ENCODE data around the gene GTF2A1.
A peak's percentile ranks its signal among the peaks of the same experiment; 100 is the strongest.

Gene GTF2A1

GRCh38 chr14:81221579-81222102 is 882 bp upstream of the GTF2A1 start:
- Mint-ChIP-seq H3K4me1 (ENCODE audit: low read depth in 2 of 2) (peaks cover 13 to 19% of the 10 kb centered on the region in 2 donors), H3K27ac (peak overlapping the region; percentile 98 to 100), H3K27me3 (no peaks in the 10 kb centered on the region), H3K9me3 (peaks cover 0 to 2% of the 10 kb centered on the region in 2 donors), H3K36me3 (ENCODE audit: insufficient read depth) (peaks cover 39% of the 10 kb centered on the region), H3K4me3 (peak overlapping the region; percentile 99)
- ATAC-seq (replicated peaks) = no peak
- no peak for DNase-seq

GRCh38 chr14:81220580-81220829 is 254 bp downstream of the GTF2A1 start:
- H3K9me3 Mint-ChIP-seq = peaks cover 0 to 2% of the 10 kb centered on the region in 2 donors
- peak overlapping the region; percentile 98 to 100 for H3K27ac Mint-ChIP-seq
- H3K4me3 Mint-ChIP-seq = peak overlapping the region; percentile 99
- no peaks in the 10 kb centered on the region for H3K27me3 Mint-ChIP-seq
- peaks cover 50% of the 10 kb centered on the region for H3K36me3 Mint-ChIP-seq (ENCODE audit: insufficient read depth)
- peaks cover 13 to 20% of the 10 kb centered on the region in 2 donors for H3K4me1 Mint-ChIP-seq (ENCODE audit: low read depth in 2 of 2)
- ATAC-seq (replicated peaks) = no peak
- DNase-seq = no peak

- ATAC-seq (replicated peaks) = peak; percentile 9
- Mint-ChIP-seq H3K4me1 (ENCODE audit: low read depth in 2 of 2) (peaks cover 13 to 20% of the 10 kb centered on the region in 2 donors), H3K4me3 (peak overlapping the region; percentile 99), H3K36me3 (ENCODE audit: insufficient read depth) (peaks cover 54% of the 10 kb centered on the region), H3K27me3 (no peaks in the 10 kb centered on the region), H3K9me3 (peaks cover 0 to 2% of the 10 kb centered on the region in 2 donors), H3K27ac (peak overlapping the region; percentile 98 to 100)
- DNase-seq = peak; percentile 34 to 58 (median 41)
Measured at GRCh38 chr14:81219759-81220579, 790 bp downstream of the GTF2A1 start.

- Mint-ChIP-seq H3K4me3 (peak overlapping the region; percentile 99), H3K36me3 (ENCODE audit: insufficient read depth) (peaks cover 60% of the 10 kb centered on the region), H3K9me3 (peaks cover 0 to 2% of the 10 kb centered on the region in 2 donors), H3K4me1 (ENCODE audit: low read depth in 2 of 2) (peaks cover 13 to 20% of the 10 kb centered on the region in 2 donors), H3K27ac (peak overlapping the region; percentile 98 to 100), H3K27me3 (no peaks in the 10 kb centered on the region)
- ATAC-seq (replicated peaks) (peak; percentile 64), DNase-seq (peak; percentile 86 to 93 (median 89))
Measured at GRCh38 chr14:81219210-81219758, 1.5 kb downstream of the GTF2A1 start.

GRCh38 chr14:81211844-81212243 is 8.9 kb downstream of the GTF2A1 start:
- Mint-ChIP-seq H3K4me3 (no peak overlapping the region), H3K27me3 (no peaks in the 10 kb centered on the region), H3K9me3 (no peaks in the 10 kb centered on the region), H3K36me3 (ENCODE audit: insufficient read depth) (peaks cover 52% of the 10 kb centered on the region), H3K27ac (peak overlapping the region; percentile 21 to 78), H3K4me1 (ENCODE audit: low read depth in 2 of 2) (peaks cover 10 to 48% of the 10 kb centered on the region in 2 donors)
- ATAC-seq (replicated peaks) (peak; percentile 72), DNase-seq (peak; percentile 19 to 36 (median 24))

- Mint-ChIP-seq H3K27ac (peak overlapping the region; percentile 15 to 52), H3K4me1 (ENCODE audit: low read depth in 2 of 2) (peaks cover 15 to 65% of the 10 kb centered on the region in 2 donors), H3K27me3 (no peaks in the 10 kb centered on the region), H3K4me3 (no peak overlapping the region), H3K36me3 (ENCODE audit: insufficient read depth) (peaks cover 31% of the 10 kb centered on the region), H3K9me3 (no peaks in the 10 kb centered on the region)
- no peak for ATAC-seq (replicated peaks)
- no peak for DNase-seq
Measured at GRCh38 chr14:81209167-81209836, 11.5 kb downstream of the GTF2A1 start.

GRCh38 chr14:81208489-81208888 is 12.3 kb downstream of the GTF2A1 start:
- Mint-ChIP-seq H3K27me3 (no peaks in the 10 kb centered on the region), H3K36me3 (ENCODE audit: insufficient read depth) (peaks cover 31% of the 10 kb centered on the region), H3K4me3 (no peak overlapping the region), H3K27ac (no peak overlapping the region), H3K9me3 (no peaks in the 10 kb centered on the region), H3K4me1 (ENCODE audit: low read depth in 2 of 2) (peaks cover 19 to 65% of the 10 kb centered on the region in 2 donors)
- ATAC-seq (replicated peaks) (no peak), DNase-seq (no peak)

GRCh38 chr14:81206115-81206514 is 14.6 kb downstream of the GTF2A1 start:
- DNase-seq (no peak), ATAC-seq (replicated peaks) (no peak)
- Mint-ChIP-seq H3K36me3 (ENCODE audit: insufficient read depth) (peaks cover 40% of the 10 kb centered on the region), H3K4me1 (ENCODE audit: low read depth in 2 of 2) (peaks cover 17 to 47% of the 10 kb centered on the region in 2 donors), H3K27ac (peak overlapping the region; percentile 23 to 61), H3K9me3 (no peaks in the 10 kb centered on the region), H3K27me3 (no peaks in the 10 kb centered on the region), H3K4me3 (no peak overlapping the region)

GRCh38 chr14:81205639-81206038 is 15.1 kb downstream of the GTF2A1 start:
- Mint-ChIP-seq H3K36me3 (ENCODE audit: insufficient read depth) (peaks cover 44% of the 10 kb centered on the region), H3K4me3 (no peak overlapping the region), H3K27me3 (no peaks in the 10 kb centered on the region), H3K9me3 (no peaks in the 10 kb centered on the region), H3K4me1 (ENCODE audit: low read depth in 2 of 2) (peaks cover 17 to 45% of the 10 kb centered on the region in 2 donors), H3K27ac (peak overlapping the region; percentile 23 to 61)
- ATAC-seq (replicated peaks) (no peak), DNase-seq (no peak)

- DNase-seq = no peak
- peak overlapping the region in 1 of 2 donors; percentile 38 for H3K4me3 Mint-ChIP-seq
- H3K4me1 Mint-ChIP-seq (ENCODE audit: low read depth in 2 of 2) = peaks cover 8 to 29% of the 10 kb centered on the region in 2 donors
- no peaks in the 10 kb centered on the region for H3K9me3 Mint-ChIP-seq
- peak overlapping the region; percentile 82 to 93 for H3K27ac Mint-ChIP-seq
- H3K36me3 Mint-ChIP-seq (ENCODE audit: insufficient read depth) = peaks cover 68% of the 10 kb centered on the region
- peak; percentile 90 for ATAC-seq (replicated peaks)
- H3K27me3 Mint-ChIP-seq = no peaks in the 10 kb centered on the region
Measured at GRCh38 chr14:81200054-81200453, 20.7 kb downstream of the GTF2A1 start.

- DNase-seq (no peak), ATAC-seq (replicated peaks) (no peak)
- H3K4me1 Mint-ChIP-seq (ENCODE audit: low read depth in 2 of 2) = peaks cover 8 to 33% of the 10 kb centered on the region in 2 donors
- H3K36me3 Mint-ChIP-seq (ENCODE audit: insufficient read depth) = peaks cover 73% of the 10 kb centered on the region
- H3K9me3 Mint-ChIP-seq = no peaks in the 10 kb centered on the region
- H3K27ac Mint-ChIP-seq = peak overlapping the region in 1 of 2 donors; percentile 93
- no peak overlapping the region for H3K4me3 Mint-ChIP-seq
- H3K27me3 Mint-ChIP-seq = no peaks in the 10 kb centered on the region
Measured at GRCh38 chr14:81199084-81199483, 21.7 kb downstream of the GTF2A1 start.

- no peaks in the 10 kb centered on the region for H3K9me3 Mint-ChIP-seq
Measured at GRCh38 chr14:81198651-81199050, 22.1 kb downstream of the GTF2A1 start.

GRCh38 chr14:81193924-81194633 is 26.7 kb downstream of the GTF2A1 start:
- H3K9me3 Mint-ChIP-seq = no peaks in the 10 kb centered on the region
- peaks cover 74% of the 10 kb centered on the region for H3K36me3 Mint-ChIP-seq (ENCODE audit: insufficient read depth)
- H3K27me3 Mint-ChIP-seq = no peaks in the 10 kb centered on the region
- H3K27ac Mint-ChIP-seq = peak overlapping the region in 1 of 2 donors; percentile 71
- no peak for DNase-seq
- H3K4me1 Mint-ChIP-seq (ENCODE audit: low read depth in 2 of 2) = peaks cover 15 to 37% of the 10 kb centered on the region in 2 donors
- no peak for ATAC-seq (replicated peaks)
- no peak overlapping the region for H3K4me3 Mint-ChIP-seq

More at GRCh38 chr14:81198651-81199050, 22.1 kb downstream of the GTF2A1 start:
- H3K27me3 Mint-ChIP-seq = no peaks in the 10 kb centered on the region
- H3K27ac Mint-ChIP-seq = no peak overlapping the region
- no peak overlapping the region for H3K4me3 Mint-ChIP-seq
- ATAC-seq (replicated peaks) (no peak), DNase-seq (no peak)
- H3K36me3 Mint-ChIP-seq (ENCODE audit: insufficient read depth) = peaks cover 73% of the 10 kb centered on the region
- peaks cover 5 to 31% of the 10 kb centered on the region in 2 donors for H3K4me1 Mint-ChIP-seq (ENCODE audit: low read depth in 2 of 2)
